ENCODE results near the gene PAK1IP1. TPM values are rescaled to one million over a fixed set of nuclear protein-coding genes. Genes with fewer than 3 reads are reported as not detected.
"Not testable (repeated sequence)": the region's sequence is repeated elsewhere in the genome, so short reads cannot be mapped to it uniquely, and the experiment has no call there.

The PAK1IP1 gene
- total RNA-seq, 1 experiment from 2014 or later, result 34.0 TPM

DNA sequence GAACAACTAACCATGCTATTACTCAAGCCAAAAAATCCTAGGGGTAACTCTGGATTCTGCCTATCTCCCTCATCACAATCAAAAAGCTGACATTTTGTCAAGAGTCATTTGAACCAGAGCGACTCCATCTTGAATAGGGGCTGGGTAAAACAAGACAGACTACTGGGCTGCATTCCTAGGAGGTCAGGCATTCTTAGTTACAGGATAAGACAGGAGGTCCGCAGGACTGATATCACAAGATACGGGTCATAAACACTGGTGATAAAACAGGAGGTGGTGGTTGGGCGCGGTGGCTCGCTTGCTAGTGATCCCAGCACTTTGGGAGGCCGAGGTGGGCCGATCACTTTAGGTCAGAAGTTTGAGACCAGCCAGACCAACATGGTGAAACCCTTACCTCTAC lies 32.6 kb upstream of the PAK1IP1 start:
- Histone ChIP-seq H3K9me2 (replicated peaks; ENCODE audit: low read length) (no peaks in the 10 kb centered on the region), H3K27me3 (ENCODE audit: low read length) (peaks cover 5% of the 10 kb centered on the region; the same call in 1 of the 2 replicates), H3K9me3 (ENCODE audit: low read length) (no peaks in the 10 kb centered on the region), H3K27ac (ENCODE audit: low read length) (no peak overlapping the region), H3K9ac (ENCODE audit: low read length) (no peak overlapping the region), H3K4me3 (ENCODE audit: low read length) (no peak overlapping the region), H3K4me1 (ENCODE audit: insufficient read depth, low read length) (no peaks in the 10 kb centered on the region), H3K36me3 (ENCODE audit: low read depth, low read length) (no peaks in the 10 kb centered on the region), H4K20me1 (ENCODE audit: low read length) (no peaks in the 10 kb centered on the region), H3K4me2 (ENCODE audit: low read length) (no peak overlapping the region), H3K79me2 (ENCODE audit: low read length) (no peaks in the 10 kb centered on the region), H2AFZ (ENCODE audit: low read length) (no peak overlapping the region), H3F3A (ENCODE audit: low read length, unreplicated experiment) (no peaks in the 10 kb centered on the region)
- intact Hi-C loops (cut with micrococcal nuclease), result no loop called here
- CTCF ChIA-PET, result no interaction called here
- TF ChIP-seq, protein P1, sequence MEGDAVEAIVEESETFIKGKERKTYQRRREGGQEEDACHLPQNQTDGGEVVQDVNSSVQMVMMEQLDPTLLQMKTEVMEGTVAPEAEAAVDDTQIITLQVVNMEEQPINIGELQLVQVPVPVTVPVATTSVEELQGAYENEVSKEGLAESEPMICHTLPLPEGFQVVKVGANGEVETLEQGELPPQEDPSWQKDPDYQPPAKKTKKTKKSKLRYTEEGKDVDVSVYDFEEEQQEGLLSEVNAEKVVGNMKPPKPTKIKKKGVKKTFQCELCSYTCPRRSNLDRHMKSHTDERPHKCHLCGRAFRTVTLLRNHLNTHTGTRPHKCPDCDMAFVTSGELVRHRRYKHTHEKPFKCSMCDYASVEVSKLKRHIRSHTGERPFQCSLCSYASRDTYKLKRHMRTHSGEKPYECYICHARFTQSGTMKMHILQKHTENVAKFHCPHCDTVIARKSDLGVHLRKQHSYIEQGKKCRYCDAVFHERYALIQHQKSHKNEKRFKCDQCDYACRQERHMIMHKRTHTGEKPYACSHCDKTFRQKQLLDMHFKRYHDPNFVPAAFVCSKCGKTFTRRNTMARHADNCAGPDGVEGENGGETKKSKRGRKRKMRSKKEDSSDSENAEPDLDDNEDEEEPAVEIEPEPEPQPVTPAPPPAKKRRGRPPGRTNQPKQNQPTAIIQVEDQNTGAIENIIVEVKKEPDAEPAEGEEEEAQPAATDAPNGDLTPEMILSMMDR (conservative IDR thresholded peaks at IDR 0.05; ENCODE audit: low read depth, low read length), result no peak
- POLR2A ChIA-PET (ENCODE audit: unreplicated experiment), result no interaction called here
- BruUV-seq (replicated peaks), result no TSS peak
- ATAC-seq (no peak), DNase-seq (no peak)

DNA sequence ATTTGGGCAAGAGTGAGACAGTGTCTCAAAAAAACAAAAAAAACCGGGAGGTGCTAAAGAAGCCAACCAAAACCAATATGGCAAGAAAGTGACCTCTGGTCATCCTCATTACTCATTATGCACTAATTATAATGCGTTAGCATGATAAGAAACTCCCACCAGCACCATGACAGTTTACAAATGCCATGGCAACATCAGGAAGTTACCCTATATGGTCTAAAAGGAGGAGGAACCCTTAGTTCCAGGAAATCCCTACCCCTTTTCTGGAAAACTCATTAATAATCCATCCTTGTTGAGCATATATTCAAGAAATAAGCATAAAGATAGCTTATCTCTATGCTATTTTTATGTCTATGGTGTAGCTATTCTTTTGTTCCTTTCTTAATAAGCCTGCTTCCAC lies 32.0 kb upstream of the PAK1IP1 start:
- Histone ChIP-seq H3K9me3 (ENCODE audit: low read length) (no peaks in the 10 kb centered on the region), H3K36me3 (ENCODE audit: low read depth, low read length) (no peaks in the 10 kb centered on the region), H3K4me2 (ENCODE audit: low read length) (no peak overlapping the region), H3K9ac (ENCODE audit: low read length) (no peak overlapping the region), H3K4me1 (ENCODE audit: insufficient read depth, low read length) (no peaks in the 10 kb centered on the region), H4K20me1 (ENCODE audit: low read length) (no peaks in the 10 kb centered on the region), H3K79me2 (ENCODE audit: low read length) (no peaks in the 10 kb centered on the region), H3K27me3 (ENCODE audit: low read length) (peaks cover 9% of the 10 kb centered on the region; the same call in 1 of the 2 replicates), H3K27ac (ENCODE audit: low read length) (no peak overlapping the region), H2AFZ (ENCODE audit: low read length) (no peak overlapping the region), H3K9me2 (replicated peaks; ENCODE audit: low read length) (no peaks in the 10 kb centered on the region), H3K4me3 (ENCODE audit: low read length) (no peak overlapping the region), H3F3A (ENCODE audit: low read length, unreplicated experiment) (no peaks in the 10 kb centered on the region)
- ChIA-PET CTCF (no interaction called here), POLR2A (ENCODE audit: unreplicated experiment) (no interaction called here)
- no TSS peak for BruUV-seq (replicated peaks)
- no peak for ATAC-seq
- TF ChIP-seq EZH2 (IDR thresholded peaks at IDR 0.05; ENCODE audit: low read length, unreplicated experiment), result no peak
- TF ChIP-seq EZH2phosphoT487 (IDR thresholded peaks at IDR 0.05; ENCODE audit: borderline replicate concordance, low read length), result no peak
- TF ChIP-seq, protein P1 (conservative IDR thresholded peaks at IDR 0.05; ENCODE audit: low read depth, low read length), result no peak
- intact Hi-C loops (cut with micrococcal nuclease), result no loop called here
- DNase-seq, result no peak

DNA sequence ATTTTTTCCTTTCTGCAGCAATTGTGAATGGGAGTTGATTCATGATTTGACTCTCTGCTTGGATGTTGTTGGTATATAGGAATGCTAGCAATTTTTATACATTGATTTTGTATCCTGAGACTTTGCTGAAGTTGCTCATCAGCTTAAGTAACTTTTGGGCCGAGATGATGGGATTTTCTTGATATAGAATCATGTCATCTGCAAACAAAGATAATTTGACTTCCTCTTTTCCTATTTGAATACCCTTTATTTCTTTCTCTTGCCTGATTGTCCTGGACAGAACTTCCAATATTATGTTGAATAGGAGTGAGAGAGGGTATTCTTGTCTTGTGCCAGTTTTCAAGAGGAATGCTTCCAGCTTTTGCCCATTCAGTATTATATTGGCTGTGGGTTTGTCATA lies 29.2 kb upstream of the PAK1IP1 start:
- H3K4me1 ChIP-seq (ENCODE audit: insufficient read depth, low read length); ATAC-seq; H3F3A ChIP-seq (ENCODE audit: low read length, unreplicated experiment); intact Hi-C loops (cut with micrococcal nuclease); CTCF ChIA-PET; H3K4me3 ChIP-seq (ENCODE audit: low read length); H3K27ac ChIP-seq (ENCODE audit: low read length); BruUV-seq (replicated peaks); H3K36me3 ChIP-seq (ENCODE audit: low read depth, low read length); H4K20me1 ChIP-seq (ENCODE audit: low read length); H3K9me3 ChIP-seq (ENCODE audit: low read length); DNase-seq; H3K9ac ChIP-seq (ENCODE audit: low read length); POLR2A ChIA-PET (ENCODE audit: unreplicated experiment); H3K79me2 ChIP-seq (ENCODE audit: low read length); H3K9me2 ChIP-seq (replicated peaks; ENCODE audit: low read length); H3K4me2 ChIP-seq (ENCODE audit: low read length); H3K27me3 ChIP-seq (ENCODE audit: low read length); H2AFZ ChIP-seq (ENCODE audit: low read length): not testable (repeated sequence)
